SK-N-MC (cell line): ENCODE data around the gene LHFPL6.

Experiments used
- EZH2 ChIP-seq: fragments of 200-600 bp; sonication (generic); IDR thresholded peaks from one replicate; pipeline ENCODE4 v1.6.1; 2017; ENCODE audit warnings: antibody characterized with exemption
- FOXP2 ChIP-seq: optimal IDR thresholded peaks from 2 replicates; pipeline ENCODE3; 2011; ENCODE audit warnings: mild to moderate bottlenecking, moderate library complexity; ENCODE audit not compliant: insufficient read depth; ENCODE audit errors: extremely low read length, control extremely low read depth
- POLR2AphosphoS5 ChIP-seq: IDR thresholded peaks from 2 replicates; pipeline ENCODE4 v1.6.1; 2012; ENCODE audit warnings: mild to moderate bottlenecking, low read depth, low read length, borderline replicate concordance

GRCh38 chr13:39526499-39526898 is 76.5 kb downstream of the LHFPL6 start:
- TF ChIP-seq EZH2 (no peak), POLR2AphosphoS5 (no peak), FOXP2 (no peak)
